ENCODE measurements around the gene LIMS2. TPM values are rescaled to one million over a fixed set of nuclear protein-coding genes. Genes with fewer than 3 reads are reported as not detected.

Gene LIMS2
- total RNA-seq, 1 experiment from 2014 or later = 8.9 TPM

DNA sequence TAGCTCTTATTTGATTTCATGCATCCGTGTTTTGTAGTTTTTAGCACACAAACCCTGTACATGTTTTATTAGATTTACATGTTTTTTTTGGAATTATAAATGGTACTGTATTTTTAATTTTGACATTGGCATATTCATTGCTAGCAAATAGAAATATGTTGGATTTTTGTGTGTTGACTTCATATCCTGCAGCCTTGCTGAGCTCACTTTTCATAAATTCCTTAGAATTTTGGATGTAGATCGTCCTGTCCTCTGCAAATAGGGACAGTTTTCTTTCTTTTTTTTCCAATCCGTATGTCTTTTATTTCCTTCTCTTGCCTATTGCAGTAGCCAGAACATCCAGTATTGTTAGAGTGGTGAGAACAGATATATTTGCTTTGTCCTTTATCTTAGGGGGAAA, 76.1 kb downstream of the LIMS2 start:
- Histone ChIP-seq H3K4me1 (ENCODE audit: control insufficient read depth, insufficient read depth, low read length) (no peaks in the 10 kb centered on the region), H3K27me3 (ENCODE audit: control insufficient read depth, insufficient read depth, low read length) (no peaks in the 10 kb centered on the region), H3K36me3 (ENCODE audit: control insufficient read depth, insufficient read depth, low read length) (no peaks in the 10 kb centered on the region), H3K27ac (ENCODE audit: low read length) (no peak overlapping the region), H3K9me3 (ENCODE audit: control insufficient read depth, insufficient read depth, low read depth, low read length) (peaks cover 11% of the 10 kb centered on the region; the same call in 1 of the 2 replicates), H3K4me3 (ENCODE audit: low read depth in 2 of 2, low read length in 2 of 2) (no peak overlapping the region)
- DNase-seq (ENCODE audit: low read depth, low spot score) = no peak
- ChIA-PET POLR2A (no interaction called here), CTCF (no interaction called here)
- intact Hi-C loops (cut with micrococcal nuclease; ENCODE audit: unreplicated experiment) (no loop called here), in situ Hi-C loops (cut with HindIII; ENCODE audit: low pct_unique_long_range_greater_than_20kb, low sequenced_read_pairs) (no loop called here)
- TF ChIP-seq TCF7L2 (IDR thresholded peaks at IDR 0.05; ENCODE audit: low read depth, low read length) = no peak
- BruUV-seq (replicated peaks) = no TSS peak
- no peak for ATAC-seq

GRCh38 chr2:127598711-127599110, 76.6 kb downstream of the LIMS2 start:
- ChIA-PET POLR2A (no interaction called here), CTCF (no interaction called here)
- H3K4me1 ChIP-seq (ENCODE audit: control insufficient read depth, insufficient read depth, low read length) = no peaks in the 10 kb centered on the region
- DNase-seq (ENCODE audit: low read depth, low spot score) (no peak), ATAC-seq (no peak)
- BruUV-seq (replicated peaks) = no TSS peak
- peaks cover 11% of the 10 kb centered on the region; the same call in 1 of the 2 replicates for H3K9me3 ChIP-seq (ENCODE audit: control insufficient read depth, insufficient read depth, low read depth, low read length)
- no peak overlapping the region for H3K4me3 ChIP-seq (ENCODE audit: low read depth in 2 of 2, low read length in 2 of 2)
- in situ Hi-C loops (cut with HindIII; ENCODE audit: low pct_unique_long_range_greater_than_20kb, low sequenced_read_pairs) (no loop called here), intact Hi-C loops (cut with micrococcal nuclease; ENCODE audit: unreplicated experiment) (no loop called here)
- no peaks in the 10 kb centered on the region for H3K36me3 ChIP-seq (ENCODE audit: control insufficient read depth, insufficient read depth, low read length)
- no peaks in the 10 kb centered on the region for H3K27me3 ChIP-seq (ENCODE audit: control insufficient read depth, insufficient read depth, low read length)
- no peak overlapping the region for H3K27ac ChIP-seq (ENCODE audit: low read length)
- no peak for TF ChIP-seq POLR2AphosphoS5 (IDR thresholded peaks at IDR 0.05; ENCODE audit: low read depth, low read length)
- TF ChIP-seq, protein P1, sequence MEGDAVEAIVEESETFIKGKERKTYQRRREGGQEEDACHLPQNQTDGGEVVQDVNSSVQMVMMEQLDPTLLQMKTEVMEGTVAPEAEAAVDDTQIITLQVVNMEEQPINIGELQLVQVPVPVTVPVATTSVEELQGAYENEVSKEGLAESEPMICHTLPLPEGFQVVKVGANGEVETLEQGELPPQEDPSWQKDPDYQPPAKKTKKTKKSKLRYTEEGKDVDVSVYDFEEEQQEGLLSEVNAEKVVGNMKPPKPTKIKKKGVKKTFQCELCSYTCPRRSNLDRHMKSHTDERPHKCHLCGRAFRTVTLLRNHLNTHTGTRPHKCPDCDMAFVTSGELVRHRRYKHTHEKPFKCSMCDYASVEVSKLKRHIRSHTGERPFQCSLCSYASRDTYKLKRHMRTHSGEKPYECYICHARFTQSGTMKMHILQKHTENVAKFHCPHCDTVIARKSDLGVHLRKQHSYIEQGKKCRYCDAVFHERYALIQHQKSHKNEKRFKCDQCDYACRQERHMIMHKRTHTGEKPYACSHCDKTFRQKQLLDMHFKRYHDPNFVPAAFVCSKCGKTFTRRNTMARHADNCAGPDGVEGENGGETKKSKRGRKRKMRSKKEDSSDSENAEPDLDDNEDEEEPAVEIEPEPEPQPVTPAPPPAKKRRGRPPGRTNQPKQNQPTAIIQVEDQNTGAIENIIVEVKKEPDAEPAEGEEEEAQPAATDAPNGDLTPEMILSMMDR (IDR thresholded peaks at IDR 0.05) = no peak
- TF ChIP-seq SIN3A (IDR thresholded peaks at IDR 0.05; ENCODE audit: borderline replicate concordance, insufficient read depth, low read depth, low read length) = no peak

DNA sequence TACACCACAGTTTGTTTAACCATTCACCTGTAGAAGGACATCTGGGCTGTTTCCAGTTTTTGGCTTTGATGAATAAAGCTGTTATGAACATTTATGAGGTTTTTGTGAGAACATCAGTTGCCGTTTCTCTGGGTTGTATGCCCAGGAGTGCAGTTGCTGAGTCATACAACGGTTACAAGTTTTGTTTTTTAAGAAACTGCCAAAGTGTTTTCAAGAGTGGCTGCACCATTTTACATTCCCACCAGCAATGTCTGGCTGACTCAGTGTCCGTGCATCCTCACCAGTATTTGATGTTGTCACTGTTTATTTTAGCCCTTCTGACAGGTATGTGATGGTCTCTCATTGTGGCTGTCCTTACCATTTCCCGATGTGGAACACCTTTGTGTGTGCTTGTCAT, 77.3 kb downstream of the LIMS2 start:
- POLR2A ChIA-PET = no interaction called here
- DNase-seq (ENCODE audit: low read depth, low spot score) (no peak), ATAC-seq (no peak)
- no peak overlapping the region for H3K27ac ChIP-seq (ENCODE audit: low read length)
- no TSS peak for BruUV-seq (replicated peaks)
- in situ Hi-C loops (cut with HindIII; ENCODE audit: low pct_unique_long_range_greater_than_20kb, low sequenced_read_pairs) (no loop called here), intact Hi-C loops (cut with micrococcal nuclease; ENCODE audit: unreplicated experiment) (no loop called here)
- peaks cover 11% of the 10 kb centered on the region; the same call in 1 of the 2 replicates for H3K9me3 ChIP-seq (ENCODE audit: control insufficient read depth, insufficient read depth, low read depth, low read length)
- H3K36me3 ChIP-seq (ENCODE audit: control insufficient read depth, insufficient read depth, low read length) = no peaks in the 10 kb centered on the region
- no peaks in the 10 kb centered on the region for H3K4me1 ChIP-seq (ENCODE audit: control insufficient read depth, insufficient read depth, low read length)
- H3K4me3 ChIP-seq (ENCODE audit: low read depth in 2 of 2, low read length in 2 of 2) = no peak overlapping the region
- no peaks in the 10 kb centered on the region for H3K27me3 ChIP-seq (ENCODE audit: control insufficient read depth, insufficient read depth, low read length)
- TF ChIP-seq POLR2AphosphoS5 (IDR thresholded peaks at IDR 0.05; ENCODE audit: low read depth, low read length) (no peak), SIN3A (IDR thresholded peaks at IDR 0.05; ENCODE audit: borderline replicate concordance, insufficient read depth, low read depth, low read length) (no peak), TCF7L2 (IDR thresholded peaks at IDR 0.05; ENCODE audit: low read depth, low read length) (no peak)
- TF ChIP-seq, protein P2, sequence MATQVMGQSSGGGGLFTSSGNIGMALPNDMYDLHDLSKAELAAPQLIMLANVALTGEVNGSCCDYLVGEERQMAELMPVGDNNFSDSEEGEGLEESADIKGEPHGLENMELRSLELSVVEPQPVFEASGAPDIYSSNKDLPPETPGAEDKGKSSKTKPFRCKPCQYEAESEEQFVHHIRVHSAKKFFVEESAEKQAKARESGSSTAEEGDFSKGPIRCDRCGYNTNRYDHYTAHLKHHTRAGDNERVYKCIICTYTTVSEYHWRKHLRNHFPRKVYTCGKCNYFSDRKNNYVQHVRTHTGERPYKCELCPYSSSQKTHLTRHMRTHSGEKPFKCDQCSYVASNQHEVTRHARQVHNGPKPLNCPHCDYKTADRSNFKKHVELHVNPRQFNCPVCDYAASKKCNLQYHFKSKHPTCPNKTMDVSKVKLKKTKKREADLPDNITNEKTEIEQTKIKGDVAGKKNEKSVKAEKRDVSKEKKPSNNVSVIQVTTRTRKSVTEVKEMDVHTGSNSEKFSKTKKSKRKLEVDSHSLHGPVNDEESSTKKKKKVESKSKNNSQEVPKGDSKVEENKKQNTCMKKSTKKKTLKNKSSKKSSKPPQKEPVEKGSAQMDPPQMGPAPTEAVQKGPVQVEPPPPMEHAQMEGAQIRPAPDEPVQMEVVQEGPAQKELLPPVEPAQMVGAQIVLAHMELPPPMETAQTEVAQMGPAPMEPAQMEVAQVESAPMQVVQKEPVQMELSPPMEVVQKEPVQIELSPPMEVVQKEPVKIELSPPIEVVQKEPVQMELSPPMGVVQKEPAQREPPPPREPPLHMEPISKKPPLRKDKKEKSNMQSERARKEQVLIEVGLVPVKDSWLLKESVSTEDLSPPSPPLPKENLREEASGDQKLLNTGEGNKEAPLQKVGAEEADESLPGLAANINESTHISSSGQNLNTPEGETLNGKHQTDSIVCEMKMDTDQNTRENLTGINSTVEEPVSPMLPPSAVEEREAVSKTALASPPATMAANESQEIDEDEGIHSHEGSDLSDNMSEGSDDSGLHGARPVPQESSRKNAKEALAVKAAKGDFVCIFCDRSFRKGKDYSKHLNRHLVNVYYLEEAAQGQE (IDR thresholded peaks at IDR 0.05; ENCODE audit: insufficient read depth in 1 of 2, low read depth in 2 of 2, low read length in 1 of 2) = no peak
- TF ChIP-seq, protein P1 (IDR thresholded peaks at IDR 0.05) = no peak
- CTCF ChIA-PET = no interaction called here

Measured in Panc1 (cell line).